ENCODE results near the gene LRFN3. TPM values are rescaled to one million over a fixed set of nuclear protein-coding genes. Genes with fewer than 3 reads are reported as not detected.

LRFN3 gene
- total and polyA plus RNA-seq, 4 donors, result 0.89 to 8.4 (median 2.1) TPM

DNA sequence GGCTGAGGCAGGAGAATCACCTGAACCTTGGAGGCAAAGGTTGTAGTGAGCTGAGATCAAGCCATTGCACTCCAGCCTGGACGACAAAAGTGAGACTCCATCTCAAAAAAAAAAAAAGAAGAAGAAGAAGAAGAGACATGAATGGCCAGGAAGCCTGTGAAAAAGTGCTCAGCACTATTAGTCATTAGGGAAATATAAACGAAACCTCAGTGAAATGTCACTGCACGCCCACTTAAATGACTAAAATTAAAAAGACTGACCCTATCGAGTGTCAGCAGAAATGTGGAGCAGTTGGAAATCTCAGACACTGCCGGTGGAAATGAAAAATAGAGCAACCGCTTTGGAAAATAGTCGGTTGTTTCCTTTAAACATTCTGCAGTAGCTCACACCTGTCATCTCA is 22.6 kb upstream of the LRFN3 start (continued):
- TF ChIP-seq, protein P1, sequence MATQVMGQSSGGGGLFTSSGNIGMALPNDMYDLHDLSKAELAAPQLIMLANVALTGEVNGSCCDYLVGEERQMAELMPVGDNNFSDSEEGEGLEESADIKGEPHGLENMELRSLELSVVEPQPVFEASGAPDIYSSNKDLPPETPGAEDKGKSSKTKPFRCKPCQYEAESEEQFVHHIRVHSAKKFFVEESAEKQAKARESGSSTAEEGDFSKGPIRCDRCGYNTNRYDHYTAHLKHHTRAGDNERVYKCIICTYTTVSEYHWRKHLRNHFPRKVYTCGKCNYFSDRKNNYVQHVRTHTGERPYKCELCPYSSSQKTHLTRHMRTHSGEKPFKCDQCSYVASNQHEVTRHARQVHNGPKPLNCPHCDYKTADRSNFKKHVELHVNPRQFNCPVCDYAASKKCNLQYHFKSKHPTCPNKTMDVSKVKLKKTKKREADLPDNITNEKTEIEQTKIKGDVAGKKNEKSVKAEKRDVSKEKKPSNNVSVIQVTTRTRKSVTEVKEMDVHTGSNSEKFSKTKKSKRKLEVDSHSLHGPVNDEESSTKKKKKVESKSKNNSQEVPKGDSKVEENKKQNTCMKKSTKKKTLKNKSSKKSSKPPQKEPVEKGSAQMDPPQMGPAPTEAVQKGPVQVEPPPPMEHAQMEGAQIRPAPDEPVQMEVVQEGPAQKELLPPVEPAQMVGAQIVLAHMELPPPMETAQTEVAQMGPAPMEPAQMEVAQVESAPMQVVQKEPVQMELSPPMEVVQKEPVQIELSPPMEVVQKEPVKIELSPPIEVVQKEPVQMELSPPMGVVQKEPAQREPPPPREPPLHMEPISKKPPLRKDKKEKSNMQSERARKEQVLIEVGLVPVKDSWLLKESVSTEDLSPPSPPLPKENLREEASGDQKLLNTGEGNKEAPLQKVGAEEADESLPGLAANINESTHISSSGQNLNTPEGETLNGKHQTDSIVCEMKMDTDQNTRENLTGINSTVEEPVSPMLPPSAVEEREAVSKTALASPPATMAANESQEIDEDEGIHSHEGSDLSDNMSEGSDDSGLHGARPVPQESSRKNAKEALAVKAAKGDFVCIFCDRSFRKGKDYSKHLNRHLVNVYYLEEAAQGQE (IDR thresholded peaks at IDR 0.05), result no peak
- TF ChIP-seq HNF4G (IDR thresholded peaks at IDR 0.05), result no peak
- TF ChIP-seq EGR1 (IDR thresholded peaks at IDR 0.05; ENCODE audit: low read depth in 2 of 2), result no peak
- no peak for TF ChIP-seq ATF3 (IDR thresholded peaks at IDR 0.05)
- no peak for TF ChIP-seq HNF4A (conservative IDR thresholded peaks at IDR 0.05)
- TF ChIP-seq RXRA (IDR thresholded peaks at IDR 0.05), result no peak

DNA sequence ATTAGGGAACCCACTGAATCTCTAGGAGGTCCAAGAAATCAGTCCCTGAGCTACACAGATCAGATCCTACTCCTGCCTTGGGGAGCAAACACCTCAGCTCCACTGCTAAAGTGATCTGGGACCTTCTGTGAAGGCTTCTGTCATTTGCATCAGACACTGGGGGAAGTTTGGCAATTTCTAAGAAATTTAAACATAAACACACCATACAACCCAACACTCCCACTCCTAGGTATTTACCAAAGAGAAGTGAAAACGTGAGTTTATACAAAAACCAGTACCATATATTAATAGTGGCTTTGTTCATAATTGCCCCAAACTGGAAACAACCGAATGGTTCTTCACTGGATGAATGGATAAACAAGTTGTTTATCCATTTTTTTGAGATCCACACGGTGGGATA is 20.7 kb upstream of the LRFN3 start:
- TF ChIP-seq, protein P1 (IDR thresholded peaks at IDR 0.05), result no peak
- TF ChIP-seq GABPA (IDR thresholded peaks at IDR 0.05 in 1 of 2, conservative IDR thresholded peaks at IDR 0.05 in 1 of 2) (no peak), JUND (IDR thresholded peaks at IDR 0.05) (no peak), RAD21 (IDR thresholded peaks at IDR 0.05) (no peak), MAX (IDR thresholded peaks at IDR 0.05) (no peak)
- Histone ChIP-seq H3K9ac (ENCODE audit: low read depth in 1 of 2, low read length in 2 of 2) (no peak overlapping the region), H3K27ac (ENCODE audit: low read depth in 1 of 2, low read length in 2 of 2) (peak overlapping the region in 1 of 2 donors; percentile 12), H3K9me3 (ENCODE audit: control insufficient read depth in 4 of 4, low read length in 3 of 4) (no peaks in the 10 kb centered on the region), H3K27me3 (ENCODE audit: control insufficient read depth in 4 of 4, insufficient read depth in 4 of 4, low read length in 3 of 4) (no peaks in the 10 kb centered on the region), H3K4me1 (ENCODE audit: control insufficient read depth in 4 of 4, insufficient read depth in 4 of 4, low read length in 3 of 4) (no peaks in the 10 kb centered on the region), H3K36me3 (ENCODE audit: control insufficient read depth in 4 of 4, insufficient read depth in 3 of 4, low read depth in 1 of 4, low read length in 3 of 4) (no peaks in the 10 kb centered on the region), H3K4me3 (ENCODE audit: low read depth in 1 of 3, low read length in 3 of 3) (no peak overlapping the region)
- no peak for DNase-seq (ENCODE audit: low spot score)
- 56% methylated on average over 3 of the region's 3 CpGs for whole genome bisulfite sequencing

GRCh38 chr19:35919306-35919705 is 16.9 kb upstream of the LRFN3 start:
- TF ChIP-seq SP1 (IDR thresholded peaks at IDR 0.05) (no peak), RXRA (IDR thresholded peaks at IDR 0.05) (peak in 1 of 2 donors; percentile 10), FOXA1 (IDR thresholded peaks at IDR 0.05) (no peak), ZBTB33 (IDR thresholded peaks at IDR 0.05) (no peak)
- TF ChIP-seq, protein P2, sequence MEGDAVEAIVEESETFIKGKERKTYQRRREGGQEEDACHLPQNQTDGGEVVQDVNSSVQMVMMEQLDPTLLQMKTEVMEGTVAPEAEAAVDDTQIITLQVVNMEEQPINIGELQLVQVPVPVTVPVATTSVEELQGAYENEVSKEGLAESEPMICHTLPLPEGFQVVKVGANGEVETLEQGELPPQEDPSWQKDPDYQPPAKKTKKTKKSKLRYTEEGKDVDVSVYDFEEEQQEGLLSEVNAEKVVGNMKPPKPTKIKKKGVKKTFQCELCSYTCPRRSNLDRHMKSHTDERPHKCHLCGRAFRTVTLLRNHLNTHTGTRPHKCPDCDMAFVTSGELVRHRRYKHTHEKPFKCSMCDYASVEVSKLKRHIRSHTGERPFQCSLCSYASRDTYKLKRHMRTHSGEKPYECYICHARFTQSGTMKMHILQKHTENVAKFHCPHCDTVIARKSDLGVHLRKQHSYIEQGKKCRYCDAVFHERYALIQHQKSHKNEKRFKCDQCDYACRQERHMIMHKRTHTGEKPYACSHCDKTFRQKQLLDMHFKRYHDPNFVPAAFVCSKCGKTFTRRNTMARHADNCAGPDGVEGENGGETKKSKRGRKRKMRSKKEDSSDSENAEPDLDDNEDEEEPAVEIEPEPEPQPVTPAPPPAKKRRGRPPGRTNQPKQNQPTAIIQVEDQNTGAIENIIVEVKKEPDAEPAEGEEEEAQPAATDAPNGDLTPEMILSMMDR (IDR thresholded peaks at IDR 0.05; ENCODE audit: low read depth, low read length, missing input control), result no peak
- Histone ChIP-seq H3K4me1 (ENCODE audit: control insufficient read depth in 4 of 4, insufficient read depth in 4 of 4, low read length in 3 of 4) (no peaks in the 10 kb centered on the region), H3K36me3 (ENCODE audit: control insufficient read depth in 4 of 4, insufficient read depth in 3 of 4, low read depth in 1 of 4, low read length in 3 of 4) (no peaks in the 10 kb centered on the region), H3K4me3 (ENCODE audit: low read depth in 1 of 3, low read length in 3 of 3) (no peak overlapping the region), H3K27ac (ENCODE audit: low read depth in 1 of 2, low read length in 2 of 2) (no peak overlapping the region), H3K9me3 (ENCODE audit: control insufficient read depth in 4 of 4, low read length in 3 of 4) (no peaks in the 10 kb centered on the region), H3K9ac (ENCODE audit: low read depth in 1 of 2, low read length in 2 of 2) (no peak overlapping the region), H3K27me3 (ENCODE audit: control insufficient read depth in 4 of 4, insufficient read depth in 4 of 4, low read length in 3 of 4) (no peaks in the 10 kb centered on the region)
- WGBS, result 40% methylated on average over 11 of the region's 11 CpGs
- DNase-seq (ENCODE audit: low spot score), result no peak

All from liver (tissue), 9 donors.